ENCODE measurements around the gene OR2T2. TPM values are rescaled to one million over a fixed set of nuclear protein-coding genes. Genes with fewer than 3 reads are reported as not detected.
"Not testable (repeated sequence)": the region's sequence is repeated elsewhere in the genome, so short reads cannot be mapped to it uniquely, and the experiment has no call there.

OR2T2 gene
- total and polyA plus RNA-seq, 9 of the 15 experiments (the other 6 are each of a cell fraction or from before 2014, with no cell fraction given), result not detected

DNA sequence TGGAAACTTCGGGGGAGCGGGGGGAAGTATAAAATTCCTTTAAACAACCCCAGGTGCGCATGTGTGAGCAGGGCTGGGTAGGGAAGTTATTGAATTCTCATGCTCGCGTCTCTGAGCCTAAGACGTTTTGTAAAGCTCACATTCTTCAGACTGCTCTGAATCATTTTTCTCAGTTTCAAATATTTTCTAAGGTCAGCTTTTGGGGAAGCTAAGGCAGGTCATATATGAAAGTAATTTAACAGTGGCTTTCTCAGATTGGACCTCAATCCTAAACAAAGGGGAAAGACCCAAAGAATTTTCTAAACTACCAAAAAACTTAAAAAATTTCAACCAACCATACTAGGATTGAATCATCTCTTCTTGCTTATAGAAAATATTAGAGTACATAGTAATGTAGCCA lies 10.5 kb upstream of the OR2T2 start:
- H3K9ac ChIP-seq (ENCODE audit: insufficient read depth in 1 of 2, low read depth in 2 of 2, low read length in 2 of 2); POLR2A ChIA-PET; H3K36me3 ChIP-seq (ENCODE audit: control insufficient read depth, insufficient read depth, low read length); H2AFZ ChIP-seq (ENCODE audit: low read depth, low read length); CTCF ChIA-PET (ENCODE audit: low intra/inter-chr PET ratio); ATAC-seq; in situ Hi-C loops (cut with MboI); H3K27me3 ChIP-seq (ENCODE audit: control insufficient read depth in 2 of 2, insufficient read depth in 2 of 2, low read length in 2 of 2); H3K27ac ChIP-seq (ENCODE audit: extremely low read depth, low read depth, low read length); H4K20me1 ChIP-seq (replicated peaks; ENCODE audit: control insufficient read depth, insufficient read depth, low read length); H3K4me2 ChIP-seq (ENCODE audit: insufficient read depth, low read length); DNase-seq (ENCODE audit: extremely low read depth in 1 of 4, low spot score in 3 of 4); H3K9me3 ChIP-seq (replicated peaks; ENCODE audit: control insufficient read depth, insufficient read depth, low read depth, low read length); H3K9me1 ChIP-seq (ENCODE audit: control insufficient read depth, insufficient read depth, low read length); intact Hi-C loops (cut with micrococcal nuclease); BruUV-seq (replicated peaks); H3K79me2 ChIP-seq (ENCODE audit: control insufficient read depth, insufficient read depth, low read length); FAIRE-seq; H3K4me1 ChIP-seq (replicated peaks in 1 of 2; ENCODE audit: control insufficient read depth in 2 of 2, insufficient read depth in 2 of 2, low read length in 2 of 2); H3K4me3 ChIP-seq: not testable (repeated sequence)
- WGBS (ENCODE audit: insufficient coverage, low coverage, missing lambda C conversion rate), result no CpG with 5 or more reads among the region's 6 CpGs

DNA sequence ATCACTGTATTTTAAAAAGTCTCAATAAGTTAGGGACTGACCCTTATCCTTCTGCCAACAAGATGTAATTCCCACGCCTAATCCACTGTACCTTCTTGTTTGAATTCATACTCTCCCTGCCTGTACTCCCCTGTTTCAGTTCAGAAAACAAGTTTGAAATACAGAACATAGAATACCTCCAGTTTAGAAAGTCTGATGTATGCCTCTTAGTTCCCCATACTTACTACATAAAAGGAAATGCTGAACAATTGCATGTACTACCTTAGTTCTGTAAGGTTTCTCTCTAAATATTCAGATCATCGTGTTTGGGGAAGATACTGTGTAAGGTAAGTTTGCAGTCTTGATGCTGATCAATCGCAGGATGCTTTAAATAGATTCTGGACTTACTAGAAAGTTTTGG lies 9.1 kb upstream of the OR2T2 start:
- BruUV-seq (replicated peaks); DNase-seq (ENCODE audit: extremely low read depth in 1 of 4, low spot score in 3 of 4); ATAC-seq; H3K27me3 ChIP-seq (ENCODE audit: control insufficient read depth in 2 of 2, insufficient read depth in 2 of 2, low read length in 2 of 2); H3K9me1 ChIP-seq (ENCODE audit: control insufficient read depth, insufficient read depth, low read length); intact Hi-C loops (cut with micrococcal nuclease); H3K27ac ChIP-seq (ENCODE audit: extremely low read depth, low read depth, low read length); CTCF ChIA-PET (ENCODE audit: low intra/inter-chr PET ratio); H3K9ac ChIP-seq (ENCODE audit: insufficient read depth in 1 of 2, low read depth in 2 of 2, low read length in 2 of 2); H3K79me2 ChIP-seq (ENCODE audit: control insufficient read depth, insufficient read depth, low read length); H3K36me3 ChIP-seq (ENCODE audit: control insufficient read depth, insufficient read depth, low read length); H4K20me1 ChIP-seq (replicated peaks; ENCODE audit: control insufficient read depth, insufficient read depth, low read length); in situ Hi-C loops (cut with MboI); H3K4me2 ChIP-seq (ENCODE audit: insufficient read depth, low read length); FAIRE-seq; POLR2A ChIA-PET; H3K9me3 ChIP-seq (replicated peaks; ENCODE audit: control insufficient read depth, insufficient read depth, low read depth, low read length); H3K4me3 ChIP-seq; H3K4me1 ChIP-seq (replicated peaks in 1 of 2; ENCODE audit: control insufficient read depth in 2 of 2, insufficient read depth in 2 of 2, low read length in 2 of 2); H2AFZ ChIP-seq (ENCODE audit: low read depth, low read length): not testable (repeated sequence)
- WGBS (ENCODE audit: insufficient coverage, low coverage, missing lambda C conversion rate), result 2% methylated on average over 3 of the region's 3 CpGs

DNA sequence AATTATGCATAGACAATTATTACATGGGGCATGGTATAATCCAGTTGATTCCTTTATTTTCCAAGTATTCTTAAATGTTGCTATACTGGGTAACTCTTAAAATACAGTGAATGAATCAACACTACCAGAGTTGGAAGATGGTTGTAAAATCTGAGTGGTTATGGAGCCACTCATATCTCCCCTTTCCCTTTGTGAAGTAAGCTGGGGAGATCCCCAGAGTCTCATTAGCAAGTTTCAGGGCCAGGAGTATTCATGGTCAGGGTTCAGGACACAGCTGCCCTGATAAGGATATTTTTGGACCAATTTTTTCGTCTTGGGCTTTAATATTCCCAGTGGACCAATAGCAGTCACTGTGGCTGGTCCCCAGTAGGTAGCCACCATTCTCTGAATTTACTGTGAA lies 6.8 kb upstream of the OR2T2 start:
- ATAC-seq; H3K79me2 ChIP-seq (ENCODE audit: control insufficient read depth, insufficient read depth, low read length); CTCF ChIA-PET (ENCODE audit: low intra/inter-chr PET ratio); H4K20me1 ChIP-seq (replicated peaks; ENCODE audit: control insufficient read depth, insufficient read depth, low read length); FAIRE-seq; H3K9ac ChIP-seq (ENCODE audit: insufficient read depth in 1 of 2, low read depth in 2 of 2, low read length in 2 of 2); H3K4me2 ChIP-seq (ENCODE audit: insufficient read depth, low read length); BruUV-seq (replicated peaks); H3K4me3 ChIP-seq; H3K4me1 ChIP-seq (replicated peaks in 1 of 2; ENCODE audit: control insufficient read depth in 2 of 2, insufficient read depth in 2 of 2, low read length in 2 of 2); H3K36me3 ChIP-seq (ENCODE audit: control insufficient read depth, insufficient read depth, low read length); POLR2A ChIA-PET; DNase-seq (ENCODE audit: extremely low read depth in 1 of 4, low spot score in 3 of 4); intact Hi-C loops (cut with micrococcal nuclease); H3K9me3 ChIP-seq (replicated peaks; ENCODE audit: control insufficient read depth, insufficient read depth, low read depth, low read length); in situ Hi-C loops (cut with MboI); H2AFZ ChIP-seq (ENCODE audit: low read depth, low read length); H3K9me1 ChIP-seq (ENCODE audit: control insufficient read depth, insufficient read depth, low read length); H3K27ac ChIP-seq (ENCODE audit: extremely low read depth, low read depth, low read length); H3K27me3 ChIP-seq (ENCODE audit: control insufficient read depth in 2 of 2, insufficient read depth in 2 of 2, low read length in 2 of 2): not testable (repeated sequence)
- 0% methylated on average over 1 of the region's 1 CpG for WGBS (ENCODE audit: insufficient coverage, low coverage, missing lambda C conversion rate)

- BruUV-seq (replicated peaks); FAIRE-seq; in situ Hi-C loops (cut with MboI); H3K4me1 ChIP-seq (replicated peaks in 1 of 2; ENCODE audit: control insufficient read depth in 2 of 2, insufficient read depth in 2 of 2, low read length in 2 of 2); H3K79me2 ChIP-seq (ENCODE audit: control insufficient read depth, insufficient read depth, low read length); H2AFZ ChIP-seq (ENCODE audit: low read depth, low read length); CTCF ChIA-PET (ENCODE audit: low intra/inter-chr PET ratio); H3K9me1 ChIP-seq (ENCODE audit: control insufficient read depth, insufficient read depth, low read length); H3K27ac ChIP-seq (ENCODE audit: extremely low read depth, low read depth, low read length); intact Hi-C loops (cut with micrococcal nuclease); H3K36me3 ChIP-seq (ENCODE audit: control insufficient read depth, insufficient read depth, low read length); H3K27me3 ChIP-seq (ENCODE audit: control insufficient read depth in 2 of 2, insufficient read depth in 2 of 2, low read length in 2 of 2); H4K20me1 ChIP-seq (replicated peaks; ENCODE audit: control insufficient read depth, insufficient read depth, low read length); H3K4me2 ChIP-seq (ENCODE audit: insufficient read depth, low read length); H3K9me3 ChIP-seq (replicated peaks; ENCODE audit: control insufficient read depth, insufficient read depth, low read depth, low read length); ATAC-seq; H3K9ac ChIP-seq (ENCODE audit: insufficient read depth in 1 of 2, low read depth in 2 of 2, low read length in 2 of 2); POLR2A ChIA-PET; DNase-seq (ENCODE audit: extremely low read depth in 1 of 4, low spot score in 3 of 4); H3K4me3 ChIP-seq: not testable (repeated sequence)
- 0% methylated on average over 5 of the region's 5 CpGs for WGBS (ENCODE audit: insufficient coverage, low coverage, missing lambda C conversion rate)
Observed at GRCh38 chr1:248439283-248439682, 6.2 kb upstream of the OR2T2 start.

Data from K562 (cell line).